Endodermal cell (in vitro differentiated cells): ENCODE results near the gene MOCS3. TPM values are rescaled to one million over a fixed set of nuclear protein-coding genes. Genes with fewer than 3 reads are reported as not detected.
A peak's percentile ranks its signal among the peaks of the same experiment; 100 is the strongest.

ENCODE experiments used
- DNase-seq: peaks from one replicate; pipeline ENCODE4 v3.0.0-alpha.2; 2017
- H3K27ac ChIP-seq: 2 replicates; pipeline ENCODE4 v1.5.1; 2013; ENCODE audit warnings: mild to moderate bottlenecking, low read depth, low read length, moderate library complexity
- H3K27me3 ChIP-seq: 2 replicates; pipeline ENCODE4 v1.6.1; 2013; ENCODE audit warnings: mild to moderate bottlenecking, low read length, moderate library complexity; ENCODE audit not compliant: insufficient read depth, control insufficient read depth, poor library complexity, severe bottlenecking
- H3K36me3 ChIP-seq: 2 replicates; pipeline ENCODE4 v1.7.0; 2013; ENCODE audit warnings: mild to moderate bottlenecking, low read length, moderate library complexity; ENCODE audit not compliant: control insufficient read depth, insufficient read depth
- H3K4me1 ChIP-seq: one replicate; pipeline ENCODE4 v1.7.0; 2013; ENCODE audit warnings: low read length; ENCODE audit not compliant: control insufficient read depth, insufficient read depth
- H3K4me3 ChIP-seq: 2 replicates; pipeline ENCODE4 v1.5.1; 2013; ENCODE audit warnings: mild to moderate bottlenecking, low read length, moderate library complexity
- H3K9ac ChIP-seq: 2 replicates; pipeline ENCODE4 v1.6.1; 2013; ENCODE audit warnings: mild to moderate bottlenecking, low read length, moderate library complexity; ENCODE audit not compliant: poor library complexity, severe bottlenecking; ENCODE audit errors: extremely low read depth
- H3K9me3 ChIP-seq: 2 replicates; pipeline ENCODE4 v1.6.1; 2013; ENCODE audit warnings: mild to moderate bottlenecking, low read length, moderate library complexity; ENCODE audit not compliant: control insufficient read depth
- H3K27ac Mint-ChIP-seq: 2 replicates; pipeline ENCODE4 v1.8.0; 2020; ENCODE audit warnings: mixed read lengths
- H3K27me3 Mint-ChIP-seq: 2 replicates; pipeline ENCODE4 v1.8.0; 2021; ENCODE audit warnings: mild to moderate bottlenecking, mixed read lengths; ENCODE audit not compliant: insufficient read depth
- H3K36me3 Mint-ChIP-seq: 2 replicates; pipeline ENCODE4 v1.8.0; 2020; ENCODE audit warnings: low read depth, mixed read lengths
- H3K4me1 Mint-ChIP-seq: 2 replicates; pipeline ENCODE4 v1.8.0; 2020; ENCODE audit warnings: mixed read lengths
- H3K4me3 Mint-ChIP-seq: 2 replicates; pipeline ENCODE4 v1.8.0; 2020; ENCODE audit warnings: mild to moderate bottlenecking, moderate library complexity, mixed read lengths
- H3K9me3 Mint-ChIP-seq: 2 replicates; pipeline ENCODE4 v1.8.0; 2020; ENCODE audit warnings: mild to moderate bottlenecking, mixed read lengths
- CTCF ChIP-seq: fragments of 200-600 bp; sonication (generic); conservative IDR thresholded peaks from 2 replicates; pipeline ENCODE4 v1.5.0; 2021; ENCODE audit warnings: antibody characterized with exemption, mild to moderate bottlenecking
- WGBS, 2 experiments: methylation state at CpG; one replicate each; pipeline versions ENCODE4 v1.1.5 to v1.1.7; 2013; ENCODE audit warnings: missing lambda C conversion rate in 2 of 2, mixed read lengths in 1 of 2; ENCODE audit not compliant: insufficient coverage in 1 of 2, insufficient read length in 1 of 2; 5-methylcytosine and 5-hydroxymethylcytosine counted together
- total RNA-seq, 2 donors: library from RNA; stranded (reverse); fragmentation: NEBNext Ultra II Directional in 1 of 2; extraction: Animal tissue kit (Norgen Biotek cat#: 25700) in 1 of 2; gene quantifications; 2 replicates in 1 of 2; 3 replicates in 1 of 2; pipeline ENCODE4 v1.2.1, GENCODE V29; 2021

MOCS3 gene
- total RNA-seq, 2 donors from 2014 or later, result 4.7 to 5.5 TPM

- Histone ChIP-seq H3K4me1 (peaks cover 7% of the 10 kb centered on the region), H3K36me3 (peaks cover 74% of the 10 kb centered on the region), H3K4me3 (no peak overlapping the region), H3K9me3 (no peaks in the 10 kb centered on the region), H3K9ac (peak overlapping the region; percentile 75), H3K27me3 (no peaks in the 10 kb centered on the region), H3K27ac (peak overlapping the region; percentile 98)
- Mint-ChIP-seq H3K27ac (peak overlapping the region; percentile 98), H3K9me3 (no peaks in the 10 kb centered on the region), H3K27me3 (no peaks in the 10 kb centered on the region), H3K36me3 (peaks cover 63% of the 10 kb centered on the region), H3K4me3 (peak overlapping the region; percentile 93), H3K4me1 (peaks cover 26% of the 10 kb centered on the region)
- DNase-seq, result no peak
- TF ChIP-seq CTCF, result no peak
- WGBS, 2 experiments, result 0% methylated on average over 19 of the region's 45 CpGs; no CpG with 5 or more reads in 1 of the 2 experiments
These were observed 27.7 kb upstream of the MOCS3 start for GRCh38 chr20:50930976-50931305.

DNA sequence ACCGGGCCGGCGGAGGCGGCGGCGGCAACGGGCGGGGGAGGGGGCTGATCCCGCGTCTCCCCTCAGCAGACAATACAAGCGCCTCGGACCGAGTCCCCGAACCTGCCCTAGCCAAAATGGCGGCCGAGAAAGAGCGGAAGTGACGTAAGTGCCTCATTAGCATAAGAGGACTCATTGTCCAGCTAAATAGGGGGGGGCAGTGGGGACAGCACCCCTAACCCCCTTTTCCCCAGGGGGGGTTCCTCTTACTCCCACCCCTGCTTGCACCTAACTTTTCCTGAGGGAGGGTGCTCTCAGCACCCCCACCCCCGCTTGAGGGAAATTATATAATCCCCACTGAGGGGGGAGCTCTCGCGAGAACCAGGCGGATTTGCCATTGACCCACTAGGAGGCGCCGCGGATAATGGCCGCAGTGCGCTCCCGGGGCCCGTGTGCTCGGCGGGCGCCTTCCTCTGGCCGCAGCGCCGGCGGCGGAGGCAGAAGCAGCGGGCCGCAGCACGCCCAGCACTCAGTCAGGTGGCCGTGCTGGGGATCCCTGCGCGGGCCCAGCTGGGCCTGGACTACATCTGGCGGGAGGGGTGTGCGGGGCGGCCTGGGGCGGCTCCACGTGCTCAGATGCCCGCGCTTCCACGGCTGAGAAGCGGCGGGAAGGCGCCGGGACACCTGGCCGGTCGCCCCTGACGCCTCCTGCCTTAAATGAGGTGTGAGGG, 27.2 kb upstream of the MOCS3 start, which contains the start of gene ADNP:
TSS of gene ADNP (minus strand) at position 132 of the 710 bp plus-strand sequence. CDS start 27,441 bp downstream, outside the sequence.
- Mint-ChIP-seq H3K9me3 (no peaks in the 10 kb centered on the region), H3K27me3 (no peaks in the 10 kb centered on the region), H3K27ac (peak within 1 kb of the TSS; percentile 98), H3K4me1 (peaks cover 23% of the 10 kb centered on the region), H3K36me3 (peaks cover 67% of the 10 kb centered on the region), H3K4me3 (peak within 1 kb of the TSS; percentile 93)
- H3K4me3 ChIP-seq, result peak within 1 kb of the TSS; percentile 64
- 9 to 26% methylated on average over 28 to 58 of the region's 58 CpGs for WGBS, 2 experiments
- peak; percentile 77 for TF ChIP-seq CTCF
- DNase-seq, result peak; percentile 97
- H3K9me3 ChIP-seq, result no peaks in the 10 kb centered on the region
- no peaks in the 10 kb centered on the region for H3K27me3 ChIP-seq
- peaks cover 74% of the 10 kb centered on the region for H3K36me3 ChIP-seq
- H3K9ac ChIP-seq, result peak within 1 kb of the TSS; percentile 86
- peaks cover 7% of the 10 kb centered on the region for H3K4me1 ChIP-seq
- H3K27ac ChIP-seq, result peak within 1 kb of the TSS; percentile 98

DNA sequence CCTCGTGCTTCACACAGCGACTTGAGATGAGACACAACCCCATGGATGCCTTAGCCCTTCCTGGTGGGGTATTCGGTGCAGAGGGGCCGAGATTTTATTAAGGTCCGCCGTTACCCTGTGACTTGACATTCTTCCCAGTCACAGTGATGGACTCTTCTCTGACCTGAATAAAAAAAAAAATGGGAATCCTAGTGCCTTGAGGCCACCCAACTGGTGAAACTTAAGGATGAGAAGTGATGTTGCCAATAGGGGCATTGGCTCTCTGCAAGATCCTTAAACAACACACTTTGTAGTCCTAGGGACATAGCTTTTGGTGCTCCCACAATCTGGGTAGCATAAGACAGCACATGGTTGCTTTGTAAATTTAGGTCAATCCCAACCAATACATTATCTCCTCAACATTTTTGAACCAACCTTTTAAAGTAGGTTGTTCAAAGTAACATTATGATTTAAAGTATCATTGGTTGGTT, 26.6 kb upstream of the MOCS3 start:
- Mint-ChIP-seq H3K27ac (peak overlapping the region; percentile 87), H3K4me1 (peaks cover 20% of the 10 kb centered on the region), H3K9me3 (no peaks in the 10 kb centered on the region), H3K36me3 (peaks cover 69% of the 10 kb centered on the region), H3K4me3 (peak overlapping the region; percentile 93), H3K27me3 (no peaks in the 10 kb centered on the region)
- Histone ChIP-seq H3K9me3 (no peaks in the 10 kb centered on the region), H3K4me3 (no peak overlapping the region), H3K4me1 (peaks cover 7% of the 10 kb centered on the region), H3K36me3 (peaks cover 74% of the 10 kb centered on the region), H3K27ac (peak overlapping the region; percentile 98), H3K27me3 (no peaks in the 10 kb centered on the region), H3K9ac (no peak overlapping the region)
- 74 to 76% methylated on average over 4 to 6 of the region's 6 CpGs for WGBS, 2 experiments
- DNase-seq, result no peak
- TF ChIP-seq CTCF, result no peak
